ENCODE results near the gene LRRC74A. TPM values are rescaled to one million over a fixed set of nuclear protein-coding genes. Genes with fewer than 3 reads are reported as not detected.

LRRC74A gene
- total and polyA plus RNA-seq, 2 of the 4 experiments (the other 2 are of a cell fraction), result not detected

GRCh38 chr14:76904740-76905569 lies 78.7 kb downstream of the LRRC74A start:
- dilution Hi-C loops (cut with HindIII; ENCODE audit: low sequenced_read_pairs, unreplicated experiment) (no loop called here), intact Hi-C loops (cut with micrococcal nuclease) (loop anchor here (1.0 kb wide), 1 partner anchor 29 kb away; no protein-coding TSS in a partner anchor), in situ Hi-C loops (cut with MboI; ENCODE audit: low sequenced_read_pairs) (no loop called here)
- ChIA-PET CTCF (interaction anchor here (1.2 to 2.3 kb wide), 3 partner anchors 8 to 166 kb away, joined by 4 to 9 read pairs (median 6); no protein-coding TSS in a partner anchor), POLR2A (ENCODE audit: unreplicated experiment) (interaction anchor here (0.6 to 1.6 kb wide), 4 partner anchors 14 to 201 kb away, joined by 3 to 4 read pairs (median 3); partner anchors contain the start of gene CIPC)
- Histone ChIP-seq H3K23ac (ENCODE audit: low read depth, low read length) (peak overlapping the region; percentile 62), H3K27ac (ENCODE audit: insufficient read depth, low read length) (peak overlapping the region; percentile 91), H3K9me3 (ENCODE audit: control insufficient read depth, insufficient read depth, low read length) (0 out of 2 replicates have a peak, but pooled peaks cover 2% of the 10 kb centered on the region), H3K14ac (replicated peaks; ENCODE audit: low read depth, low read length) (peak overlapping the region; percentile 65), H2AK5ac (ENCODE audit: low read depth, low read length) (peak overlapping the region; percentile 79), H4K91ac (ENCODE audit: insufficient read depth, low read depth, low read length) (peak overlapping the region; percentile 81), H3K56ac (ENCODE audit: extremely low read depth, insufficient read depth, low read length) (peak overlapping the region; percentile 81), H2AFZ (replicated peaks; ENCODE audit: low read length, poor library complexity) (peak overlapping the region; percentile 88), H3K4me2 (ENCODE audit: low read depth, low read length) (peak overlapping the region; percentile 51), H3K36me3 (ENCODE audit: control insufficient read depth, insufficient read depth, low read length) (no peaks in the 10 kb centered on the region), H2BK20ac (ENCODE audit: low read depth, low read length) (peak overlapping the region; percentile 85), H3K4ac (ENCODE audit: low read depth, low read length) (peak overlapping the region; percentile 89), H3K9me1 (ENCODE audit: insufficient read depth, low read length) (peaks cover 18% of the 10 kb centered on the region), H2AK9ac (replicated peaks; ENCODE audit: low read depth, low read length, poor library complexity) (peak overlapping the region; percentile 28), H2BK15ac (ENCODE audit: low read depth, low read length) (peak overlapping the region; percentile 3; the same call in 1 of the 3 replicates), H3K4me3 (ENCODE audit: insufficient read depth, low read depth, low read length) (no peak overlapping the region), H2BK5ac (ENCODE audit: low read depth, low read length, poor library complexity, severe bottlenecking) (peak overlapping the region; percentile 91), H3K79me1 (ENCODE audit: low read depth in 1 of 2, low read length in 2 of 2) (no peaks in the 10 kb centered on the region), H2BK120ac (ENCODE audit: low read depth, low read length) (peak overlapping the region; percentile 88), H4K20me1 (ENCODE audit: insufficient read depth, low read length) (peaks cover 5% of the 10 kb centered on the region), H3K4me1 (ENCODE audit: control insufficient read depth, insufficient read depth, low read length) (peaks cover 29% of the 10 kb centered on the region), H3K9ac (ENCODE audit: low read depth, low read length) (peak overlapping the region; percentile 62), H3K18ac (ENCODE audit: low read depth, low read length) (peak overlapping the region; percentile 78), H4K5ac (ENCODE audit: low read depth, low read length) (peak overlapping the region; percentile 81), H3K27me3 (ENCODE audit: control insufficient read depth, insufficient read depth, low read length) (no peaks in the 10 kb centered on the region), H4K8ac (ENCODE audit: low read depth in 2 of 2, low read length in 2 of 2) (peak overlapping the region; percentile 23 to 69)
- DNase-seq, result peak; percentile 99
- peak; percentile 76 for ATAC-seq (ENCODE audit: low read depth)
- 0% methylated on average over 2 of the region's 14 CpGs; no CpG with 5 or more reads in 1 of the 2 experiments for WGBS, 2 experiments (ENCODE audit: extremely low coverage in 2 of 2, insufficient read length in 1 of 2)
- BruUV-seq (replicated peaks), result no TSS peak
- no peak; the same call in 1 of the 2 replicates for TF ChIP-seq USF2 (IDR thresholded peaks at IDR 0.05; ENCODE audit: low read depth, low read length)
- peak; percentile 69 for TF ChIP-seq POLR2A (IDR thresholded peaks at IDR 0.05; ENCODE audit: low read depth, low read length)
- TF ChIP-seq MAZ (IDR thresholded peaks at IDR 0.05; ENCODE audit: borderline replicate concordance, low read depth, low read length), result no peak; the same call in 1 of the 2 replicates
- no peak for TF ChIP-seq RAD21 (IDR thresholded peaks at IDR 0.05; ENCODE audit: low read length)
- peak; percentile 30 for TF ChIP-seq RCOR1 (IDR thresholded peaks at IDR 0.05; ENCODE audit: insufficient replicate concordance, low read length)
- TF ChIP-seq RFX5 (IDR thresholded peaks at IDR 0.05; ENCODE audit: low read depth, low read length), result no peak
- no peak for TF ChIP-seq SMC3 (IDR thresholded peaks at IDR 0.05; ENCODE audit: low read depth, low read length)
- TF ChIP-seq CEBPB (IDR thresholded peaks at IDR 0.05; ENCODE audit: low read depth, low read length), result peak; percentile 85
- peak; percentile 50; the same call in 1 of the 2 replicates for TF ChIP-seq CHD1 (IDR thresholded peaks at IDR 0.05; ENCODE audit: low read depth, low read length)
- no peak for TF ChIP-seq CTCF (conservative IDR thresholded peaks at IDR 0.05; ENCODE audit: low read depth, low read length)
- peak; percentile 64; the same call in 1 of the 2 replicates for TF ChIP-seq NFE2L2 (IDR thresholded peaks at IDR 0.05; ENCODE audit: low read depth, low read length)
- TF ChIP-seq ELK1 (IDR thresholded peaks at IDR 0.05; ENCODE audit: borderline replicate concordance, low read depth, low read length), result 0 out of 2 replicates have a peak, but pooled peaks have one; percentile 48
- TF ChIP-seq MXI1 (IDR thresholded peaks at IDR 0.05; ENCODE audit: borderline replicate concordance, low read depth, low read length), result no peak

All from IMR-90 (cell line).